Upper lobe of left lung (tissue), 6 donors: ENCODE results near the gene CCDC7. TPM values are rescaled to one million over a fixed set of nuclear protein-coding genes. Genes with fewer than 3 reads are reported as not detected.
"Not testable (repeated sequence)": the region's sequence is repeated elsewhere in the genome, so short reads cannot be mapped to it uniquely, and the experiment has no call there.

ENCODE experiments used
- ATAC-seq, 2 donors: fragments of 200-7000 bp; cut with Tn5 transposase; one replicate each; pipeline ENCODE4 v1.9.1; 2022; ENCODE audit warnings: mild to moderate bottlenecking in 2 of 2, moderate library complexity in 2 of 2; ENCODE audit not compliant: low FRiP score in 2 of 2
- DNase-seq, 2 donors: peaks; one replicate each; pipeline ENCODE4 v3.0.0-alpha.2; 2019 to 2020
- H3K27ac ChIP-seq, 4 donors: fragments of 200-600 bp; sonication (generic); one replicate each; pipeline ENCODE4 v1.5.1; 2016 to 2019
- H3K27me3 ChIP-seq, 4 donors: fragments of 200-600 bp; sonication (generic); one replicate each; pipeline ENCODE4 v1.5.1; 2017 to 2019
- H3K36me3 ChIP-seq, 4 donors: fragments of 200-600 bp; sonication (generic); one replicate each; pipeline ENCODE4 v1.5.1; 2016 to 2019
- H3K4me1 ChIP-seq, 4 donors: fragments of 200-600 bp; sonication (generic); one replicate each; pipeline ENCODE4 v1.5.1; 2018 to 2019
- H3K4me3 ChIP-seq, 4 donors: fragments of 200-600 bp; sonication (generic); one replicate each; pipeline ENCODE4 v1.5.1; 2017 to 2019; ENCODE audit warnings: mild to moderate bottlenecking in 2 of 4, moderate library complexity in 1 of 4
- H3K9me3 ChIP-seq, 4 donors: fragments of 200-600 bp; sonication (generic); one replicate each; pipeline ENCODE4 v1.5.1; 2018 to 2019
- CTCF ChIP-seq, 6 experiments: fragments of 450-650 bp in 4 of 6; fragments of 200-600 bp in 2 of 6; sonication (generic) in 2 of 6; IDR thresholded peaks; one replicate each; pipeline ENCODE4 v1.5.1; 2016 to 2019; ENCODE audit warnings: antibody characterized with exemption in 6 of 6
- EP300 ChIP-seq, 4 donors: sonication (generic); formaldehyde crosslinking; IDR thresholded peaks; one replicate each; pipeline ENCODE4 v1.5.1; 2017; ENCODE audit warnings: antibody characterized with exemption in 4 of 4, control low read depth in 2 of 4
- POLR2A ChIP-seq, 4 donors: fragments of 450-650 bp; IDR thresholded peaks; one replicate each; pipeline ENCODE4 v1.5.1; 2016 to 2017; ENCODE audit warnings: antibody characterized with exemption in 4 of 4, mild to moderate bottlenecking in 2 of 4
- POLR2AphosphoS5 ChIP-seq, 2 donors: sonication (generic); formaldehyde crosslinking; IDR thresholded peaks; one replicate each; pipeline ENCODE4 v1.5.1; 2017; ENCODE audit warnings: antibody characterized with exemption in 2 of 2
- WGBS, 2 donors: methylation state at CpG; one replicate each; pipeline ENCODE4 v1.1.5; 2017 to 2018; 5-methylcytosine and 5-hydroxymethylcytosine counted together
- total RNA-seq, 6 donors: library from RNA; depleted of rRNA in 4 of 6; stranded (reverse); fragments of >200 nt in 4 of 6; gene quantifications; one replicate each; pipeline versions ENCODE4 v1.1.0 to v1.2.1, GENCODE V29; 2016 to 2021
- donor health status: DM: no; HTN: no; CAD: no; lungs with moderate emphysema.
- donor health status: DM: no; HTN: yes; CAD: no; lungs with severe emphysema.

Gene CCDC7
- total RNA-seq, 6 donors from 2014 or later: 6.4 to 39.8 (median 18.0) TPM

- no peak for ATAC-seq
- TF ChIP-seq CTCF (IDR thresholded peaks at IDR 0.05) (no peak), POLR2AphosphoS5 (IDR thresholded peaks at IDR 0.05) (no peak), POLR2A (IDR thresholded peaks at IDR 0.05) (no peak), EP300 (IDR thresholded peaks at IDR 0.05) (no peak)
- no peak overlapping the region for H3K4me3 ChIP-seq
- no peaks in the 10 kb centered on the region for H3K9me3 ChIP-seq
- no peaks in the 10 kb centered on the region for H3K4me1 ChIP-seq
- WGBS, 2 donors: 96 to 97% methylated on average over 7 of the region's 7 CpGs
- no peaks in the 10 kb centered on the region for H3K27me3 ChIP-seq
- DNase-seq: no peak
- H3K27ac ChIP-seq: no peak overlapping the region
- no peaks in the 10 kb centered on the region for H3K36me3 ChIP-seq
Measured at GRCh38 chr10:32548208-32548607, 102.3 kb downstream of the CCDC7 start.

GRCh38 chr10:32556783-32557395, 110.9 kb downstream of the CCDC7 start:
- 63 to 69% methylated on average over 3 of the region's 3 CpGs for WGBS, 2 donors
- Histone ChIP-seq H3K27me3 (no peaks in the 10 kb centered on the region), H3K9me3 (no peaks in the 10 kb centered on the region), H3K36me3 (no peaks in the 10 kb centered on the region), H3K4me1 (no peaks in the 10 kb centered on the region), H3K27ac (no peak overlapping the region), H3K4me3 (no peak overlapping the region)
- ATAC-seq: no peak
- TF ChIP-seq EP300 (IDR thresholded peaks at IDR 0.05) (no peak), POLR2A (IDR thresholded peaks at IDR 0.05) (no peak), CTCF (IDR thresholded peaks at IDR 0.05) (no peak)
- no peak for DNase-seq

- H3K9me3 ChIP-seq, ATAC-seq, H3K27me3 ChIP-seq, H3K36me3 ChIP-seq, H3K4me3 ChIP-seq, DNase-seq, H3K4me1 ChIP-seq, H3K27ac ChIP-seq: not testable (repeated sequence)
Measured at GRCh38 chr10:32562695-32563094, 116.8 kb downstream of the CCDC7 start.

GRCh38 chr10:32577448-32577847, 131.5 kb downstream of the CCDC7 start:
- no peak overlapping the region for H3K4me3 ChIP-seq
- H3K27ac ChIP-seq: no peak overlapping the region
- H3K36me3 ChIP-seq: no peaks in the 10 kb centered on the region
- ATAC-seq (no peak), DNase-seq (no peak)
- H3K9me3 ChIP-seq: no peaks in the 10 kb centered on the region
- H3K27me3 ChIP-seq: no peaks in the 10 kb centered on the region
- no peaks in the 10 kb centered on the region for H3K4me1 ChIP-seq
- TF ChIP-seq POLR2A (IDR thresholded peaks at IDR 0.05) (no peak), CTCF (IDR thresholded peaks at IDR 0.05) (no peak), POLR2AphosphoS5 (IDR thresholded peaks at IDR 0.05) (no peak), EP300 (IDR thresholded peaks at IDR 0.05) (no peak)

- H3K9me3 ChIP-seq: peaks cover 0 to 5% (median 0%) of the 10 kb centered on the region in 4 donors
- H3K4me3 ChIP-seq: no peak overlapping the region
- TF ChIP-seq POLR2A (IDR thresholded peaks at IDR 0.05) (no peak), EP300 (IDR thresholded peaks at IDR 0.05) (no peak), CTCF (IDR thresholded peaks at IDR 0.05) (no peak), POLR2AphosphoS5 (IDR thresholded peaks at IDR 0.05) (no peak)
- H3K27me3 ChIP-seq: no peaks in the 10 kb centered on the region
- no peak for DNase-seq
- H3K36me3 ChIP-seq: no peaks in the 10 kb centered on the region
- 57 to 73% methylated on average over 2 of the region's 2 CpGs for WGBS, 2 donors
- no peak for ATAC-seq
- no peaks in the 10 kb centered on the region for H3K4me1 ChIP-seq
- no peak overlapping the region for H3K27ac ChIP-seq
Measured at GRCh38 chr10:32582946-32583345, 137.0 kb downstream of the CCDC7 start.

GRCh38 chr10:32598022-32598421, 152.1 kb downstream of the CCDC7 start:
- peaks cover 0 to 16% (median 2%) of the 10 kb centered on the region in 4 donors for H3K9me3 ChIP-seq
- H3K4me3 ChIP-seq, H3K36me3 ChIP-seq, H3K27me3 ChIP-seq, ATAC-seq, H3K4me1 ChIP-seq, H3K27ac ChIP-seq, DNase-seq: not testable (repeated sequence)
- 93 to 98% methylated on average over 5 of the region's 5 CpGs for WGBS, 2 donors
